SH-SY5Y (cell line): ENCODE measurements around the gene DOCK3.

ENCODE experiments used
- GATA2 ChIP-seq: IDR thresholded peaks from 2 replicates; pipeline ENCODE4 v1.6.1; 2011; ENCODE audit warnings: mild to moderate bottlenecking, low read depth, low read length
- GATA3 ChIP-seq: IDR thresholded peaks from 2 replicates; pipeline ENCODE4 v1.6.1; 2011; ENCODE audit warnings: low read depth, mild to moderate bottlenecking, low read length, moderate library complexity

GRCh38 chr3:50666837-50667236 lies 7.9 kb upstream of the DOCK3 start:
- TF ChIP-seq GATA2 (no peak), GATA3 (no peak)
